ENCODE measurements around the gene AGAP6. TPM values are rescaled to one million over a fixed set of nuclear protein-coding genes. Genes with fewer than 3 reads are reported as not detected.
"Not testable (repeated sequence)": the region's sequence is repeated elsewhere in the genome, so short reads cannot be mapped to it uniquely, and the experiment has no call there.

The AGAP6 gene
- 14.5 and 19.2 TPM in 2 replicates for total RNA-seq (2022)
- percentile 86 among the genes with signal in this experiment for Bru-seq, nascent RNA
- BruChase-seq, experiment 1, labeled RNA remaining after a 6-hour chase, result percentile 84 among the genes with signal in this experiment
- percentile 91 among the genes with signal in this experiment for BruChase-seq, experiment 2, labeled RNA remaining after a 2-hour chase
- long read RNA-seq, partial matches to known transcripts, result 3 of 6 reads
- long read RNA-seq, other reads (novel, unspliced or antisense), result 2 of 6 reads

GRCh38 chr10:49988376-49988775, at the start of gene AGAP6:
Gene AGAP6 (plus strand): TSS chr10:49988406. CDS start chr10:49988716, 310 bp downstream.
- CTCF ChIA-PET; H3K4me1 Mint-ChIP-seq (ENCODE audit: low read depth, unreplicated experiment); BruUV-seq (replicated peaks): not testable (repeated sequence)

GRCh38 chr10:49941447-49942338, 46.5 kb upstream of the AGAP6 start, which contains the start of the genes PARG and TIMM23B:
Gene PARG (minus strand): TSS chr10:49942027. CDS start chr10:49941725, 302 bp downstream.
Gene TIMM23B (plus strand): TSS chr10:49942053. CDS start chr10:49942195, 142 bp downstream.
- CTCF ChIA-PET, result not testable (repeated sequence)
- peak within 1 kb of the TSS; percentile 94 for H3K27ac Mint-ChIP-seq (ENCODE audit: unreplicated experiment)
- peak; percentile 80 for DNase-seq

More at GRCh38 chr10:49988376-49988775, at the start of gene AGAP6:
- H3K9me3 Mint-ChIP-seq (ENCODE audit: low read depth, unreplicated experiment); H3K27ac Mint-ChIP-seq (ENCODE audit: unreplicated experiment); DNase-seq; H3K27me3 Mint-ChIP-seq (ENCODE audit: unreplicated experiment); H3K4me3 Mint-ChIP-seq (ENCODE audit: low read depth, unreplicated experiment); intact Hi-C loops (cut with micrococcal nuclease; ENCODE audit: unreplicated experiment); H3K36me3 Mint-ChIP-seq (ENCODE audit: insufficient read depth, unreplicated experiment): not testable (repeated sequence)

GRCh38 chr10:49942339-49942705, 45.9 kb upstream of the AGAP6 start:
- TSS peak; percentile 74 for BruUV-seq (replicated peaks)
- DNase-seq; CTCF ChIA-PET; H3K9me3 Mint-ChIP-seq (ENCODE audit: low read depth, unreplicated experiment); H3K27me3 Mint-ChIP-seq (ENCODE audit: unreplicated experiment); intact Hi-C loops (cut with micrococcal nuclease; ENCODE audit: unreplicated experiment): not testable (repeated sequence)
- H3K4me1 Mint-ChIP-seq (ENCODE audit: low read depth, unreplicated experiment), result peaks cover 31% of the 10 kb centered on the region
- H3K36me3 Mint-ChIP-seq (ENCODE audit: insufficient read depth, unreplicated experiment), result peaks cover 33% of the 10 kb centered on the region
- peak overlapping the region; percentile 94 for H3K27ac Mint-ChIP-seq (ENCODE audit: unreplicated experiment)
- H3K4me3 Mint-ChIP-seq (ENCODE audit: low read depth, unreplicated experiment), result peak overlapping the region; percentile 98

More at GRCh38 chr10:49941447-49942338, 46.5 kb upstream of the AGAP6 start, which contains the start of the genes PARG and TIMM23B:
- H3K27me3 Mint-ChIP-seq (ENCODE audit: unreplicated experiment); intact Hi-C loops (cut with micrococcal nuclease; ENCODE audit: unreplicated experiment); H3K9me3 Mint-ChIP-seq (ENCODE audit: low read depth, unreplicated experiment): not testable (repeated sequence)
- Mint-ChIP-seq H3K4me3 (ENCODE audit: low read depth, unreplicated experiment) (peak within 1 kb of the TSS; percentile 98), H3K4me1 (ENCODE audit: low read depth, unreplicated experiment) (peaks cover 31% of the 10 kb centered on the region), H3K36me3 (ENCODE audit: insufficient read depth, unreplicated experiment) (peaks cover 33% of the 10 kb centered on the region)
- BruUV-seq (replicated peaks), result TSS peak; percentile 56

GRCh38 chr10:49943607-49944006, 44.6 kb upstream of the AGAP6 start:
- Mint-ChIP-seq H3K36me3 (ENCODE audit: insufficient read depth, unreplicated experiment) (peaks cover 33% of the 10 kb centered on the region), H3K4me3 (ENCODE audit: low read depth, unreplicated experiment) (peak overlapping the region; percentile 98), H3K4me1 (ENCODE audit: low read depth, unreplicated experiment) (peaks cover 31% of the 10 kb centered on the region), H3K27ac (ENCODE audit: unreplicated experiment) (peak overlapping the region; percentile 94)
- intact Hi-C loops (cut with micrococcal nuclease; ENCODE audit: unreplicated experiment); DNase-seq; H3K27me3 Mint-ChIP-seq (ENCODE audit: unreplicated experiment); H3K9me3 Mint-ChIP-seq (ENCODE audit: low read depth, unreplicated experiment); BruUV-seq (replicated peaks): not testable (repeated sequence)
- CTCF ChIA-PET, result interaction anchor here (0.6 to 0.7 kb wide), 3 partner anchors 36 to 219 kb away, joined by 3 to 6 read pairs (median 3); no protein-coding TSS in a partner anchor

- H3K4me3 Mint-ChIP-seq (ENCODE audit: low read depth, unreplicated experiment); BruUV-seq (replicated peaks); H3K27ac Mint-ChIP-seq (ENCODE audit: unreplicated experiment); H3K27me3 Mint-ChIP-seq (ENCODE audit: unreplicated experiment); CTCF ChIA-PET; intact Hi-C loops (cut with micrococcal nuclease; ENCODE audit: unreplicated experiment); DNase-seq; H3K36me3 Mint-ChIP-seq (ENCODE audit: insufficient read depth, unreplicated experiment); H3K9me3 Mint-ChIP-seq (ENCODE audit: low read depth, unreplicated experiment): not testable (repeated sequence)
- peaks cover 10% of the 10 kb centered on the region for H3K4me1 Mint-ChIP-seq (ENCODE audit: low read depth, unreplicated experiment)
These were observed 40.1 kb upstream of the AGAP6 start for GRCh38 chr10:49948142-49948541.

GRCh38 chr10:49948737-49949136, 39.5 kb upstream of the AGAP6 start:
- H3K36me3 Mint-ChIP-seq (ENCODE audit: insufficient read depth, unreplicated experiment); H3K27ac Mint-ChIP-seq (ENCODE audit: unreplicated experiment); H3K4me1 Mint-ChIP-seq (ENCODE audit: low read depth, unreplicated experiment); H3K9me3 Mint-ChIP-seq (ENCODE audit: low read depth, unreplicated experiment); intact Hi-C loops (cut with micrococcal nuclease; ENCODE audit: unreplicated experiment); BruUV-seq (replicated peaks); CTCF ChIA-PET; DNase-seq; H3K27me3 Mint-ChIP-seq (ENCODE audit: unreplicated experiment); H3K4me3 Mint-ChIP-seq (ENCODE audit: low read depth, unreplicated experiment): not testable (repeated sequence)

GRCh38 chr10:49952006-49952405, 36.2 kb upstream of the AGAP6 start:
- intact Hi-C loops (cut with micrococcal nuclease; ENCODE audit: unreplicated experiment); DNase-seq; CTCF ChIA-PET; H3K27ac Mint-ChIP-seq (ENCODE audit: unreplicated experiment); H3K27me3 Mint-ChIP-seq (ENCODE audit: unreplicated experiment); H3K4me3 Mint-ChIP-seq (ENCODE audit: low read depth, unreplicated experiment); BruUV-seq (replicated peaks); H3K36me3 Mint-ChIP-seq (ENCODE audit: insufficient read depth, unreplicated experiment); H3K4me1 Mint-ChIP-seq (ENCODE audit: low read depth, unreplicated experiment); H3K9me3 Mint-ChIP-seq (ENCODE audit: low read depth, unreplicated experiment): not testable (repeated sequence)

- not testable (repeated sequence) for DNase-seq
These were observed 35.1 kb upstream of the AGAP6 start for GRCh38 chr10:49953122-49953521.

GRCh38 chr10:49970331-49970857, 17.8 kb upstream of the AGAP6 start:
- intact Hi-C loops (cut with micrococcal nuclease; ENCODE audit: unreplicated experiment); H3K27me3 Mint-ChIP-seq (ENCODE audit: unreplicated experiment); H3K4me1 Mint-ChIP-seq (ENCODE audit: low read depth, unreplicated experiment); H3K27ac Mint-ChIP-seq (ENCODE audit: unreplicated experiment); CTCF ChIA-PET; BruUV-seq (replicated peaks); H3K4me3 Mint-ChIP-seq (ENCODE audit: low read depth, unreplicated experiment); DNase-seq; H3K9me3 Mint-ChIP-seq (ENCODE audit: low read depth, unreplicated experiment): not testable (repeated sequence)
- peaks cover 15% of the 10 kb centered on the region for H3K36me3 Mint-ChIP-seq (ENCODE audit: insufficient read depth, unreplicated experiment)

More at GRCh38 chr10:49953122-49953521, 35.1 kb upstream of the AGAP6 start:
- H3K27ac Mint-ChIP-seq (ENCODE audit: unreplicated experiment); CTCF ChIA-PET; H3K4me1 Mint-ChIP-seq (ENCODE audit: low read depth, unreplicated experiment); H3K9me3 Mint-ChIP-seq (ENCODE audit: low read depth, unreplicated experiment); H3K36me3 Mint-ChIP-seq (ENCODE audit: insufficient read depth, unreplicated experiment); BruUV-seq (replicated peaks); H3K27me3 Mint-ChIP-seq (ENCODE audit: unreplicated experiment); intact Hi-C loops (cut with micrococcal nuclease; ENCODE audit: unreplicated experiment); H3K4me3 Mint-ChIP-seq (ENCODE audit: low read depth, unreplicated experiment): not testable (repeated sequence)

Data from Calu3 (cell line).